SU-DHL-6 (cell line): ENCODE measurements around the gene TFF2.

Experiments used
- H2AFZ ChIP-seq: fragments of 200-600 bp; sonication (generic); 2 replicates; pipeline ENCODE4 v1.6.1; 2014; ENCODE audit warnings: low read depth, mild to moderate bottlenecking, moderate library complexity, mixed read lengths, antibody characterized with exemption, low read length; ENCODE audit not compliant: severe bottlenecking
- H3F3A ChIP-seq: fragments of 200-600 bp; shearing (Covaris generic); 2 replicates; pipeline ENCODE4 v1.6.0; 2016; ENCODE audit warnings: antibody characterized with exemption, mild to moderate bottlenecking; ENCODE audit not compliant: insufficient read depth
- H3K27ac ChIP-seq: fragments of 200-600 bp; sonication (generic); 2 replicates; pipeline ENCODE4 v1.5.1; 2016; ENCODE audit warnings: low read depth, mild to moderate bottlenecking, low read length, moderate library complexity, mixed read lengths
- H3K27me3 ChIP-seq: fragments of 200-600 bp; sonication (generic), shearing (Covaris generic); 2 replicates; pipeline ENCODE4 v1.6.0; 2014; ENCODE audit warnings: mild to moderate bottlenecking, low read length
- H3K36me3 ChIP-seq: fragments of 200-600 bp; sonication (generic); 2 replicates; pipeline ENCODE4 v1.6.1; 2014; ENCODE audit warnings: mild to moderate bottlenecking, low read length, mixed read lengths
- H3K4me2 ChIP-seq: fragments of 300-600, 200-600 bp; shearing (Covaris generic), sonication (generic); 2 replicates; pipeline ENCODE4 v1.6.0; 2014; ENCODE audit warnings: low read length, low read depth, mild to moderate bottlenecking; ENCODE audit not compliant: poor library complexity, severe bottlenecking
- H3K4me3 ChIP-seq: fragments of 200-600 bp; sonication (generic); 2 replicates; pipeline ENCODE4 v1.5.1; 2014; ENCODE audit warnings: antibody characterized with exemption, low read length, mild to moderate bottlenecking, mixed read lengths; ENCODE audit not compliant: insufficient read depth, poor library complexity, severe bottlenecking
- H3K79me2 ChIP-seq: fragments of 200-600 bp; sonication (generic); 2 replicates; pipeline ENCODE4 v1.6.1; 2014; ENCODE audit warnings: mild to moderate bottlenecking, low read length, moderate library complexity; ENCODE audit not compliant: insufficient read depth
- H3K9ac ChIP-seq: fragments of 200-600 bp; sonication (generic); 2 replicates; pipeline ENCODE4 v1.7.0; 2014; ENCODE audit warnings: mild to moderate bottlenecking, low read length
- H3K9me2 ChIP-seq: fragments of 200-600 bp; sonication (generic); replicated peaks from 2 replicates; pipeline ENCODE4 v1.6.1; 2014; ENCODE audit warnings: low read length; ENCODE audit not compliant: insufficient read depth
- H3K9me3 ChIP-seq: fragments of 200-600 bp; sonication (generic); 2 replicates; pipeline ENCODE4 v1.6.1; 2014; ENCODE audit warnings: low read length, mixed read lengths; ENCODE audit not compliant: insufficient read depth
- H4K20me1 ChIP-seq: fragments of 200-600 bp; sonication (generic); 2 replicates; pipeline ENCODE4 v1.6.1; 2014; ENCODE audit warnings: low read depth, mild to moderate bottlenecking, antibody characterized with exemption, low read length, moderate library complexity, mixed read lengths
- EZH2phosphoT487 ChIP-seq: fragments of 200-600 bp; sonication (generic), shearing (Covaris generic); conservative IDR thresholded peaks from 2 replicates; pipeline ENCODE4 v1.6.1; 2018; ENCODE audit warnings: mild to moderate bottlenecking, antibody characterized with exemption, low read length, moderate library complexity, mixed read lengths
- TF ChIP-seq, protein P1 (sequence below): fragments of 200-600 bp; sonication (generic); IDR thresholded peaks from one replicate; pipeline ENCODE4 v1.5.1; 2017; ENCODE audit warnings: antibody characterized with exemption, mild to moderate bottlenecking, low read length, moderate library complexity; ENCODE audit not compliant: insufficient read depth, poor library complexity, severe bottlenecking

Gene TFF2

GRCh38 chr21:42304556-42305454, 46.0 kb downstream of the TFF2 start:
- no peak overlapping the region for H3K27ac ChIP-seq
- no peaks in the 10 kb centered on the region for H3K9me2 ChIP-seq
- H3K4me3 ChIP-seq, result no peak overlapping the region
- H3K9ac ChIP-seq, result no peak overlapping the region
- TF ChIP-seq EZH2phosphoT487, result no peak
- TF ChIP-seq, protein P1, sequence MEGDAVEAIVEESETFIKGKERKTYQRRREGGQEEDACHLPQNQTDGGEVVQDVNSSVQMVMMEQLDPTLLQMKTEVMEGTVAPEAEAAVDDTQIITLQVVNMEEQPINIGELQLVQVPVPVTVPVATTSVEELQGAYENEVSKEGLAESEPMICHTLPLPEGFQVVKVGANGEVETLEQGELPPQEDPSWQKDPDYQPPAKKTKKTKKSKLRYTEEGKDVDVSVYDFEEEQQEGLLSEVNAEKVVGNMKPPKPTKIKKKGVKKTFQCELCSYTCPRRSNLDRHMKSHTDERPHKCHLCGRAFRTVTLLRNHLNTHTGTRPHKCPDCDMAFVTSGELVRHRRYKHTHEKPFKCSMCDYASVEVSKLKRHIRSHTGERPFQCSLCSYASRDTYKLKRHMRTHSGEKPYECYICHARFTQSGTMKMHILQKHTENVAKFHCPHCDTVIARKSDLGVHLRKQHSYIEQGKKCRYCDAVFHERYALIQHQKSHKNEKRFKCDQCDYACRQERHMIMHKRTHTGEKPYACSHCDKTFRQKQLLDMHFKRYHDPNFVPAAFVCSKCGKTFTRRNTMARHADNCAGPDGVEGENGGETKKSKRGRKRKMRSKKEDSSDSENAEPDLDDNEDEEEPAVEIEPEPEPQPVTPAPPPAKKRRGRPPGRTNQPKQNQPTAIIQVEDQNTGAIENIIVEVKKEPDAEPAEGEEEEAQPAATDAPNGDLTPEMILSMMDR, result no peak
- H3K36me3 ChIP-seq, result no peaks in the 10 kb centered on the region
- H2AFZ ChIP-seq, result no peak overlapping the region
- no peaks in the 10 kb centered on the region for H4K20me1 ChIP-seq
- H3K9me3 ChIP-seq, result no peaks in the 10 kb centered on the region
- no peaks in the 10 kb centered on the region for H3K79me2 ChIP-seq
- H3K4me2 ChIP-seq, result no peak overlapping the region
- H3F3A ChIP-seq, result no peaks in the 10 kb centered on the region
- H3K27me3 ChIP-seq, result no peaks in the 10 kb centered on the region

DNA sequence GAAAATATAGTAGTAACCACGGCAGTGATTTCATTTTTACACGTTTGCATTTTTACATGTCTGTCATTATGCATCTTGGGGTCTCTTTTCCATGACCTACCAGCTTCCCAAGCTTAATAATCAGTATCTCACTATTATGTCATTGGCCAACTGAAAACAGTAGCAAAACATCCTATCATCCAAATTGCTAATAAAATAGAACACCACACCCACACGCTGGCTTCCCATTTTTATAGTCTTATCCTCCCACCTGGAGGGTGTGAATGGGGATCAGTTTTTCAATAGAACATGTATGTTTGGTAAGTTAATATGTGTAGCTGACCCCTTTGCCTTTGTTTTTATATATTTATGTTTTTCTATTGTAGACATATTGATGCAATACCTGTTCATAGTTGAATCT, 47.4 kb downstream of the TFF2 start:
- Histone ChIP-seq H3K79me2 (no peaks in the 10 kb centered on the region), H3K27ac (no peak overlapping the region), H2AFZ (no peak overlapping the region), H3K9me3 (no peaks in the 10 kb centered on the region), H3K4me2 (no peak overlapping the region), H3F3A (no peaks in the 10 kb centered on the region), H3K9ac (no peak overlapping the region), H3K4me3 (no peak overlapping the region), H3K36me3 (no peaks in the 10 kb centered on the region), H4K20me1 (no peaks in the 10 kb centered on the region), H3K27me3 (no peaks in the 10 kb centered on the region), H3K9me2 (no peaks in the 10 kb centered on the region)
- TF ChIP-seq EZH2phosphoT487, result no peak
- TF ChIP-seq, protein P1, result no peak

DNA sequence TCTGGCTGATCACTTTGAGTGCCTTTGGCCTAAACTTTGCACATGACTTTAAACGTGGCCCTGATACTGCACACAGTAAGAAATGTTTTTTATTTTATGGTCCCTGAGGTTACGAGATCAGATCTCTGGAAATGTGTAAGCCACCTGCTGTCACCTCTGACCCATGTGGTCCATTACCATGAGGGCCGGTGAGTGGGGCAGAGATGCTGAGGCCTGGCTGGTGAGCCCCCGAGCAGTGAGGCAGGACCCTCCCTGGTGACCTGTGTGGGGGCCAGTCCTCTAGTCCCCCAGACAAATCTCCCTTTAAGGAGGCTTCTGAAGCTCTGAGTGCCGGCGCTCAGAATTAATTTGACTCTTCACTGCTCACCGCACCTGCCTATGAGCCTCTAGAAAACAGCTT, 48.0 kb downstream of the TFF2 start:
- no peaks in the 10 kb centered on the region for H3K79me2 ChIP-seq
- H3K9me2 ChIP-seq, result no peaks in the 10 kb centered on the region
- H3K4me3 ChIP-seq, result no peak overlapping the region
- no peak overlapping the region for H3K4me2 ChIP-seq
- H3K27ac ChIP-seq, result no peak overlapping the region
- no peaks in the 10 kb centered on the region for H3F3A ChIP-seq
- H3K27me3 ChIP-seq, result no peaks in the 10 kb centered on the region
- H3K36me3 ChIP-seq, result no peaks in the 10 kb centered on the region
- H4K20me1 ChIP-seq, result no peaks in the 10 kb centered on the region
- no peak overlapping the region for H2AFZ ChIP-seq
- H3K9ac ChIP-seq, result no peak overlapping the region
- TF ChIP-seq, protein P1, result no peak
- TF ChIP-seq EZH2phosphoT487, result no peak
- H3K9me3 ChIP-seq, result no peaks in the 10 kb centered on the region
